NK-92 (cell line): Measurements from ENCODE around the gene KIAA1755.
"Not testable (repeated sequence)": the region's sequence is repeated elsewhere in the genome, so short reads cannot be mapped to it uniquely, and the experiment has no call there.

Experiments used
- DNase-seq: peaks from one replicate; lab custom pipeline; 2025; ENCODE audit not compliant: unreplicated experiment; lab: John Stamatoyannopoulos, UW

Gene KIAA1755

DNA sequence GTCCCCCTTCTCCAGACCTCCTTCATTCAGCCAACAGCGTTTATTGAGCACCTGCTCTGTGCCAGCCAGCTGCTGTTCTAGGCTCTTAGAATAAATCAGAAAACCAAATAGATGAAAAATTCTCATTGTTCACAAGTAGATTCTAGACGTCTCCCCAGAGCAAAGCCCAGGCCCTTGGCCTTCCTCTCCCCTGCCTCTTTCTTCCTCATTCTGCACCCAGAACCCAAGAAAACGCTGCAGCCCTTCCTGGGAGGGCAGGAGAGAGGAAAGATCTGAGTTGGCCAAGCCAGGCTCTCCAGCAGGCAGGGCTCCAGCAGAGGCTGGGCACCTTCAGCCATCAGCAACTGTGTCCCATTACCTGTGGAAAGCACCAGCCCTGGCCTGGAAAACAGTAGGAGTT is 31.4 kb upstream of the KIAA1755 start:
- no peak for DNase-seq

DNA sequence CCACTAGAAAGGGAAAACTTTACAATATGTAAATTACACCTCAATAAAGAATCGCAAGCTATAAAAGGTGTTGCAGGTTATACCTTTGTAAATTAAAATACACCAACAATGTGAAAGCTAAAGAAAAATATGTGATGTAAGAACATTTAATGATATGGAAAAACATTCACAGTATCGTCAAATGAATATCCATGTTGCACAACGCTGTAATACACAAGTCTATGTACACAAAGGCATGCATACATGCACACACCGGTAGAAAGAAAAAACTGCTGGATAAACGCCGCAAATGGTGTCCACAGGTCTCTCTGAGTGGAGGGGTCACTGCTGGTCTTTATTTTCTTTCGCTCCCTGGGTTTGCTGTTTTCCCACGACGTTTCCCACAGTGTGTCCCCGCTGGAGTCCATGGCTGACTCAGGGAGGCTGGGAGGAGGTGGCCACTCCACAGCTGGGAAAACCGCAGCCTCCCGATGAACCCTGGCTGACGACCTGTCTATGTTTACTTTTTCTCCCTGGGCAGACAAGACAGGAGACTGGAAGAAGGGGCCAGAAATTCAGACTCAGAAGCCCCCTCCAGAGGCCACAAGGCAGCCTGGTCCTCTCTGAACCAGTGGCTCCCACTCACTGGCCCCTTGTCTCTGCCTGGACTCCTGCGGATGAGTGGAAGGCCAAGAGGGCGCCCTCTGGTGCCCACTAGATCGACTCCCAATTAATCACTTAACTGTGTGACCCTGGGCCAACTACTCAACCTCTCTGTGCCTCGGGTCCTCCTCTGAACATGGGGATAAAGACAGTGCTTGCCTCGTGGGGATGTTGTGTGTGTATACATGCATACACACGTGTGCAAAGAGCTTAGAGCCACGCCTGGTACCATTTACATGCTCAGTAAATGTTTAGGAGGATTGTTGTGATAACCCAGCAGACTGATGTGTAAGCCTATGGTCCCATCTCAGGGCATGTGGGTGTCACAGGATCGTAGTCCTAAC is 30.6 kb upstream of the KIAA1755 start:
- no peak for DNase-seq

DNA sequence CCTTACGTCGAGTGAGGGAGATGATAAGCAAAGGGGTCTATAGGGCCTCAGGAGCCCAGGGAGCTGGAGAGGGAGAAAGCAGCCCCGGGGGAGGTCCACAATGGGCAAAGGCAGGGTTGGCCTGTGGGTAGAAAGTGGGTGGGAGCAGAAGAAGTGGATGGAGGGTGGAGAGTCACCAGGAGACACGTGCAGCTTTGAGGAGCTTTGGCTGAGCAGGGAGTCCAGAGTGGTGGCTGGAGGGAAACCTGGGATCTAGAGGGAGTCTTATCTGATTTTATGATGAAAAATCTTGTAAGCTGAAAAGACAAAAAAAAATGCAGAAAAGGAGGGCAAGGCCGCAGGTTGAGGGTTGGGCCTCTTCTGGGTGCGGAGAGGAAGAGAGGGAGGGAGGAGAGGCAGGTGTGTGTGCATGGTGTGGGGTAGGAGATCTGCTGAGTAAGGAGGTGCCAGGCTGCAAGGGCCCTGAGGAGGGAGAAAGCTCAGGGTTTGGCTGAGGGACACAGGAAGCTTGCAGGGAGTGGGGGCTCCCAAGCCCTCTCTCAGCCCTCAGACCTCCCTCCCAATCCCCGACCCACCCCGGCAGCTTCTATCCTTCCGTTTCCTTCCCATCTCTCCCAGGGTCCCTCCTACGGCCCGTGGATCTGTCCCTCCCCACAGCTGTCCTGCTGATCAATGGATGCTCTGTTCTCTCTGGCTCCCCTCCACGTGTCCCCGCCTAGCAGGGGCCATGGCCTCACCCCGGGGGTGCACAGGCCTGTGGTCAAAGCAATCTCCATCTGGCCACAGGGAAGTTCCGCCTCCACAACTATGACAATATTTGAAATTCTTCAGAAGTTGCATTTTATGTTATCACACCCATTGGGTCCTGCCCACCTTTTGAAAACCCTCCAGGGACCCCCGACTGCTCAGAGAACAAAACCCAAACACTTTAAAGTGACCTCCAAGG is 26.3 kb upstream of the KIAA1755 start:
- DNase-seq, result no peak

DNA sequence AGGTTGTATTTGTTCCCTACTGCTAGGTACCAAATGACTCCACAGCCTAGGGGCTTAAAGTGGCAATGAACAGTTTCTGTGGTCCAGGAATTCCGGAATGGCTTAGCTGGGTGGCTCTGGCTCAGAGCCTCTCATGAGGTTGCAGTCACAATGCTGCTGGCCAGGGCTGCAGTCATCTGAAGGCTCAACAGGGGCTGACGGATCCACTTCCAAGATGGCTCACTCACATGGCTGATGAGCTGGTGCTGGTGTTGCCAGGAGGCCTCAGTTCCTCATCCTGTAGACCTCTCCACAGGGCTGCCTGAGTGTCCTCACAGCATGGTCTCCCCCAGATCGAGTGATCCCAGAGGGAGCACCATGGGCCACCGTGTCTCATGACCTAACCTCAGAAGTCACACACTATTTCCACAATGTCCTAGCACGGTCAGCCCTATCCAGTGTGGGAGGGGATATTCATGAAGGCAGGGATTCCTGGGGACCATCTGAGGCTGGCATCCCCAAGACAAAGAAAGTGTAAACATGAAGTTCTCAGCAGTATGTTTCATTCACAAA is 24.4 kb upstream of the KIAA1755 start:
- no peak for DNase-seq

DNA sequence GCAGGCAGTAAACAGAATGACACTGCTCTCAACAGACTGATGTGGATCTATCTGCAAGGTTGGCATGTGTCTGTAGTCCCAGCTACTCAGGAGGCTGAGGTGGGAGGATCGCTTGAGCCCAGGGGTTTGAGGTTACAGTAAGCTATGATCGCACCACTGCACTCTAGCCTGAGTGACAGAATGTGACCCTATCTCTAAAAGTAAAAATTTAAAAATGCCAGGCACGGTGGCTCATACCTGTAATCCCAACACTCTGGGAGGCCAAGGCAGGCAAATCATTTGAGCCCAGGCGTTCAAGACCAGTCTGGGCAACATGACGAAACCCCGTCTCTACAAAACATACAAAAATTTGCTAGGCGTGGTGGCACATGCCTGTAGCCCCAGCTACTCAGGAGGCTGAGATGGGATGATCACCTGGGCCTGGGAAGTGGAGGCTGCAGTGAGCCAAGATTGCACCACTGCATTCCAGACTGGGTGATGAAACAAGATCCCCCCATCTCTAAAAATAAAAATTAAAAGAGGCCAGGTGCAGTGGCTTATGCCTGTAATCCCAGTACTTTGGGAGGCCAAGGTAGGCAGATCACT is 23.6 kb upstream of the KIAA1755 start:
- not testable (repeated sequence) for DNase-seq

DNA sequence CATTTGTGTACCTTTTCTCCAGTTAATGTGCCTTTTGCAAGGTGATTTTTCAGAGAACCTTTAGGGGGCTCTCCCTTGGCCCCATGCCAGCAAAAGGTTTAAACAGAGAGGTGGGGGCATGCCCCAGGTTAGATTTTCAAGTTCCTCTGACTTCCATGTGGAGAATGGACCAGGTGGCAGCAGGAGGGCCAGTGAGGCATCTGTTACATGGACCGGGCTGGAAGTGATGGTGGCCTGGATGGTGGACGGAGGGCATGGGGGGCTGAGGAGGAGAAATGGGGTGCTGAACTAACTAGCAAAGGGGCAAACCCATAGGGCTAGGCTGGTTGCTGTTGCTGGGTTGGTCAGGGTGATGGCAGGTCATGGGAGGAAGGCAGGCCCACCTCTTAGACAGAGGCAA is 22.7 kb upstream of the KIAA1755 start:
- DNase-seq, result no peak

DNA sequence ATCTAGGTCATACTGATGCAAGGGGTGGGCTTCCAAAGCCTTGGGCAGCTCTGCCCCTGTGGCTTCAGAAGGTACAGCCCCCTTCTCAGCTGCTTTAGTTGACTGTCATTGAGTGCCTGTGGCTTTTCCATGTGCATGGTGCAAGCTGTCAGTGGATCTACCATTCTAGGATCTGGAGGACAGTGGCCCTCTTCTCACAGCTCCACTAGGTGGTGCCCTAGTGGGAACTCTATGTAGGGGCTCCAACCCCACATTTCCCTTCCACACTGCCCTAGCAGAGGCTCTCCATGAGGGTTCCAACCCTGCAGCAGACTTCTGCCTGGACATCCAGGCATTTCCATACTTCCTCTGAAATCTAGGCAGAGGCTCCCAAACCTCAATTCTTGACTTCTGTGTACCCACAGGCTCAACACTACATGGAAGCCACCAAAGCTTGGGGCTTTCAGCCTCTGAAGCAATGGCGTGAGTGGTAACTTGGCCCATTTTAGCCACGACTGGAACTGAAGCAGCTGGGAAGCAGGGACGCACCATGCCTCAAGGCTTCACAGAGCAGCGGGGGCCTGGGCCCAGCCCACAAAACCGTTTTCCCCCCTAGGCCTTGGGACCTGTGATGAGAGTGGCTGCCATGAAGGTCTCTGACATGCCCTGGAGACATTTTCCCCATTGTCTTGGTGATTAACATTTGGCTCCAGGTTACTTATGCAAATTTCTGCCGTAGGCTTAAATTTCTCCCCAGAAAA is 20.8 kb upstream of the KIAA1755 start:
- not testable (repeated sequence) for DNase-seq

DNA sequence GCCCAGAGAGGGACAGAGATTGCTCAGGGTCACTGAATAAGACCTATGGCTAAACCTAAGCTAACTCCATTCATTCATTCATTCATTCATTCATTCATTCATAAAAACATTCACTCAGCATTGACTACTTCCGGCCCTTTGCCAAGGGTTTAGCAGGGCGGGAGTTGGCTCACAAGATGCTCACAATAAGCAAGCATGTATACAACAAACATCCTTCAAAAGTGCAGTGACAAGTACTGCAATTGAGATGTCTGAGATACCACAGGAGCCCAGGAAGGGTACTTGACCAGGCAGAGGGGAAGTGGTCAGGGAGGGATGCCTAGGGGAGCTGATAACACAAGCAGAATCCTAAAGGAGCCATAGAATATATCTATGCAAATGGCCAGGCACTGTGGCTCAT is 18.2 kb upstream of the KIAA1755 start:
- no peak for DNase-seq

DNA sequence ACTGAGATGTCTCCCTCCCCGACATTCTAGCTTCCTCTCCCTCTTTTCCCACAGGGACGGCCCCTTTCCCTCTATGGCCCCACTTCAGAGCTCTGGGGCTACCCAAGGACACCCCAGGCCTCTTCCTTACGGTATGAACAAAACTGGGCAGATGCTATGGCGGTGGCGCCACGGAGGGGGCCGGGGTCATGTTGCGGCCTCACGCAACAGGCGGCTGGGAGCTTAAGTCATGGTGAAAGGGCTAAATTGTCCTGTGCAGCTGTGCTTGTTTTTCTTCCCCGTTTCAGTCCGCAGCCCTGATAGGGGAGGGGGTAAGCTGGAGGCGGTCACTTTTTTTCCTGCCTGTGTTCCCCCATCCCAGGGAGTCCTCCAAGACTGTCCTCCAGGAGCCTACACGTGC is 17.6 kb upstream of the KIAA1755 start:
- DNase-seq, result no peak

DNA sequence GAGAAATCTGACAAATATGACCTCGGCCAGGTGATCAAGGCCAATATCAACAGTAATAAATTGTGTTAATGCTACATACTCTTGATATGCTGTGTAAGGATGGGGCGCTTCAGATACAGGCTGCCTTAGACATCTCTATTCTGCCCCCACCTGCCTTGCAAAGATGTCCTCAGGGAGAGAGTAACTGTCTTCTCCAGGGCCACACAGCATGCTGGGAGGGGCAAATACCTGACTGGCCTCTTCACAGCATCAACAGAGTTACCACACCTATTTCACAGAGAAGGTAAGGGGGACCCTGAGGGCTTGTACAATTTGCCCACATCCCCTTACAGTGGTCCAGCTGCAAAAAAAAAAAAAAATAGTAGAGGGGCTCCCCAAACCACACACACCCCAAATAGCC is 17.2 kb upstream of the KIAA1755 start:
- no peak for DNase-seq

DNA sequence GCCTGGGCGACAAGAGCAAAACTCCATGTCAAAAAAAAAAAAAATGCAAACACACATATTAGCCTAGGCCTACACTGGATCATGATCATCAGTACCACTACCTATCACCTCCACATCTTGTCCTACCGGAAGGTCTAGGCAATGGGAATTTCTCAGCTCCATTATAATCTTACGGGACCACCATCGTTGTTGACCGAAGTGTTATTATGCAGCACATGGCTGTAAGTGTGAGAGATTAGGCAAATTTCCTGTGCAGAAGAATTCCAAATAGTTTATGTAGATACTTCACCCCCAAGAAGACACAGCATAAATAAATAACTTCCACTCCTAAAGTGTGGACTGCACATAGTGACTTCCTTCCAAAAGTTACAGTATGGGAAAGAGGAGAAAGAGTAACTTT is 16.8 kb upstream of the KIAA1755 start:
- DNase-seq, result no peak

DNA sequence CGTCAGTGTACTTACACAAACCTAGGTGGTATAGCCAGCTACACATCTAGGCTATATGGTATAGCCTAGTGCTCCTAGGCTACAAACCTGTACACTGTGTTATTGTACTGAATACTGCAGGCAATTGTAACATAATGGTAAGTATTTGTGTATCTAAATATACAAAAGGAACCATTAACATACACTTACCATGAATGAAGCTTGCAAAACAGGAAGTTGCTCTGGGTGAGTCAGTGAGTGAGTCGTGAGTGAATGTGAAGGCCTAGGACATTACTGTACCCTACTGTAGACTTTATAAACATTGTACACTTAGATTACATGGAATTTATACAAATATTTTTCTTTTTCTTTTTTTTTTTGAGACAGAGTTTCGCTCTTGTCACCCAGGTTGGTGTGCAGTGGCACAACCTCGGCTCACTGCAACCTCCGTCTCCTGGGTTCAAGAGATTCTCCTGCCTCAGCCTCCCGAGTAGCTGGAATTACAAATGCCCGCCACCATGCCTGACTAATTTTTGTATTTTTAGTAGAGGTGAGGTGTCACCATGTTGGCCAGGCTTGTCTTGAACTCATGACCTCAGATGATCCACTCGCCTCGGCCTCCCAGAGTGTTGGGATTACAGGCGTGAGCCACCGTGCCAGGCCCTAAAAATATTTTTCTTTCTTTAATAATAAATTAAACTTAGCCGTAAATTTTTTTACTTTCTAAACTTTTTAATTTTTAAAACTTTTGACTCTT is 15.4 kb upstream of the KIAA1755 start:
- DNase-seq, result no peak

DNA sequence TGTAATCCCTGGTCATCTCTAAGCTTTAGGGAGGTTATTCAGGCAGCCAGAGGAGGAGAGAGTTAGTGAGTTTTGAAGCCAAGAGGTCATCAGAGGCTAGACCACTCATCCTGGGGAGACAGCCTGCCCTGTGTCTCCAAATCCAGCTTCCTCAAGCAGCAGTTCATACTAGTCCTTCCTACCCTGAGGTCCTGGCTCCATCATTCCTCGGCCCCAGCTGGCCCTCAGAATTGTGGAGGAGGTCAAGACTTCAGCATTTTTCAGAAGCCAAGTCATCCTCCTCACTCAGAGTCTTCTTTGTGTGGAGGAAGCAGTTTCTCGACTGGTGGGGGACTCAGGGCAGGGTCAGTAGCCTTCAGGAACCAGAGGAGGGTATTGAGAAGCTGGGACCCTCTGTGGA is 12.4 kb upstream of the KIAA1755 start:
- no peak for DNase-seq

DNA sequence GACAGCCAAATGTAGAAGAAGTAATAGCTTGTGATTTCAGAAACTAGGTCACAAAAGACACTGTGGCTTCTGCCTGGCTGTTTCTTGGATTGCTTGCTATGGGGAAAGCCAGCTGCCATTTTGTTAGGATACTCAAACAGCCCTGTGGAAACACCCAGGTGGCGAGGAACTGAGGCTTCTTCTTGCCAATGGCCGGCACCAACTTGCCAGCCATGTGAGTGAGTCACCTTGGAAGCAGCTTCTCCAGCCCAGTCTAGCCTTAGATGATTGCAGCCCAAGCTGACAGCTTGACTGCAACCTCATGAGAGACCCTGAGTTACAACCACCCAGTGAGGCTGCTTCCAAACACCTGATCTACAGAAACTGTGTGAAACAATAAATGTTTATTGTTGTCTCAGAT is 11.9 kb upstream of the KIAA1755 start:
- no peak for DNase-seq

DNA sequence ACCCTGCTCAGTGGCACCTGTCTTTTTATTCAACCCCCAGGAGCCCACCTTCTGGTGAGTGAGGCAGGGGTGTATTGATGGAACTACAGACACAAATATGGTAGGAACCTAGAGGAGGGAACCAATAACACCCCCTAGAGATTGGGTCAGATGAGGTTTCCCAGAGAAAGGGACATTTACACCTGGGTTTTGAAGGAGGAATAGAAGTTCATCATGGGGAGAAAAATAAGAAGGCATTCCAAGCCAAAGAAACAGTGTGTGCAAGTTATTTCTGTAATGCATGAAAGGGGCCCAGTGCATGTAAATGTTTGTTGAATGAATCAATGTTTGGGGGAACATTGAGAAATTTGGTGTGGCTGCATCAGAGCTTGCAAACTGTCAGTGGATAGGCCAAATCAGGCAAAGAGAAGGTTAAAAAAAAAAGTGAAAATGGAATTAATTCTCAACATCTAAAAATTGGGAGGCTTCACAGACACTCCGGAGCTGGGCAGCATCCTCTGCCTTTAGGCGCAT is 11.1 kb upstream of the KIAA1755 start:
- DNase-seq, result no peak

DNA sequence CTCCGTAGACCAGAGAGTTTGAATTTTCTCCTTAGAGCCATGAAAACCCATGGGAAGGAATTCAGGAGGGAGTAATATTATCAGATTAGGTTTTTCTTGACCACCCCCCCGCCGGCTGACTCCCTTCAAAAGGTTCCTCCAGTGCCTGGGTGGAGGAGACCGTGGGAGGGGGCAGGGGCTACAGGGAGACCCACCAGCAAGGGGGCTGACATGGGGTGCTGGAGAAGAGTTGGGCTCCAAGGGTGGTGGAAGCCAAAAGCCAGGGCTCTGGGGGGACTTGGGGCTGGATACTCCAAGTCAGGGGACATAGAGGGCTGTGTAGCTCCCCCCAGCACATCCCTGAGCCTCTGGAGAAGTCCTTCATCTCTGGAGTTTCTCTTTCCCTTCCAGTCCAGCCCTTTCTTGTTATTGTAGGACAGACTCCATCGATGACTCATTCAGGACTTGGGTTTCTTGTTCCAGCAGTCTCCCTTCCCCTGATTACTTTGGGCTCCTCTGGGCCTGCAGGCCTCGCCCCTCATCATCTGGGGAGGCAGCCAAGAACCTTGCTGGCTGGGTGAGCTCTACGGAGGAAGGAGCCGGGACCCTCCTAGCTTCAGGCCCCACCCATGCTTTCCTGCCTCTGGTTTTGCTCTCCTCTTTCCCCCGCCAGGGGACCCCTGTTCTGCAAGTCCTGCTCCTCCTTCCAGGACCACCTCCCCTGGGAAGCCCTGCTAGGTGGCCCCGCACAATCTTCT is 10.5 kb upstream of the KIAA1755 start:
- no peak for DNase-seq

DNA sequence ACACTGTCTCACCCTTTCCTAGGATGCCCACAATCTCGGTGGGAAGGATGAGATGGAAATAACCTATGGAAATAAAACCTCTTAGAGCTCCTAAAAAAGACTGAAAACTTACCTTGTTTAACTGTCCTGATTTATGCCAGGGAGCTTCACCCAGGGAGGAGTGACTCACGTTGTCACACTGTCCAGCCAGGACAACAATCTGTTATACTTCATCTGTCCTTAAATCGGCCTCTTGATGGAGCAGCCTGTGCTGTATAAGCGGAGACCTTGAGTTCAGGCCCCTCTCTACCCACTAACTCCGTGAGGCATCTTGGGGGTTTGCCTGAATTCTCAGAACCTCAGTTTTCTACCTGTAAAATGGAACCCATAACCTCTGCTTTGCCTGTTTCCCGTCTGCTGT is 9.2 kb upstream of the KIAA1755 start:
- DNase-seq, result no peak

DNA sequence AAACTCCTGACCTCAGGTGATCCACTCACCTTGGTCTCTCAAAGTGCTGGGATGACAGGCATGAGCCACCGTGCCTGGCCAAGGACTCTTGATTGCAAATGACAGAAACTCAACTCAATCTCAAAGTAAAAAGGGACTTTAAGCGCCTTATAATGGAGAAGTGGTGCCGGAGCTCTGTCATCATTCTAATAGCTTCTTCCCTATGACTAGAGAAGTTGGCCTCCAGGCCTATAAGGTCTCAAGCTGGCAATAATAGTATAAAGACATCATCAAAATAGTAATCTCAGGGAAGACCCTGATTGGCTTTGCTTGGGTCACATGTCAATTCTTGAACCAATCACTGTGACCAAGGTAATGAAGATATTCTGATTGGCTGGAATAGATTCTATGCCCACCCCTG is 8.5 kb upstream of the KIAA1755 start:
- DNase-seq, result no peak
